ENCODE measurements around the gene CIRBP.

CIRBP gene

DNA sequence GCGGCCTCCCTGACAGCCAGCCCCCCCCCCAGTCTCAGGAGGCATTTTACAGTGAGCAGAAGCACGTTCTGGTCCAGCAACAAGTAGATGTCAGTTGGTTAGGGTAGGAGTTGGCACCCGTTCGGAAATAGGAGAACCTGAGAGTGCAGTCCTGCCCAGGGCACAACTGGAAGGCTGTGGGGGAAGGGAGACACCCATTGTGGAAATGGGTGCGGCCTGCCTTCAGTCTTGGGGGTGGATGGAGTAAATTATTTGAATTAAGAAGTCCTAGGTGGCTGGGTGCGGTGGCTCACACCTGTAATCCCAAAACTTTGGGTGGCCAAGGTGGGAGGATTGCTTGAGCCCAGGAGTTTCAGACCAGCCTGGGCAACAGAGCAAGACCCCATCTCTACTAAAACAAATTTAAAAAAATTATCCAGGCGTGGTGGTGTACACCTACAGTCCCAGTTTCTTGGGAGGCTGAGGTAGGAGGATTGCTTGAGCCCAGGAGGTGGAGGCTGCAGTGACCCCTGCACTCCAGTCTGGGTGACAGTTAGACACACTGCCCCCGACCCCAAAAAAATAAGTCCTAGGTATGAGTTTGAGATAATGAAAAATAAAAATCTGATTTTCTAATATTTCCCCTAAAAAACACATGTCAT lies 1.2 kb downstream of the CIRBP start:
- peak; percentile 40 for DNase-seq

DNA sequence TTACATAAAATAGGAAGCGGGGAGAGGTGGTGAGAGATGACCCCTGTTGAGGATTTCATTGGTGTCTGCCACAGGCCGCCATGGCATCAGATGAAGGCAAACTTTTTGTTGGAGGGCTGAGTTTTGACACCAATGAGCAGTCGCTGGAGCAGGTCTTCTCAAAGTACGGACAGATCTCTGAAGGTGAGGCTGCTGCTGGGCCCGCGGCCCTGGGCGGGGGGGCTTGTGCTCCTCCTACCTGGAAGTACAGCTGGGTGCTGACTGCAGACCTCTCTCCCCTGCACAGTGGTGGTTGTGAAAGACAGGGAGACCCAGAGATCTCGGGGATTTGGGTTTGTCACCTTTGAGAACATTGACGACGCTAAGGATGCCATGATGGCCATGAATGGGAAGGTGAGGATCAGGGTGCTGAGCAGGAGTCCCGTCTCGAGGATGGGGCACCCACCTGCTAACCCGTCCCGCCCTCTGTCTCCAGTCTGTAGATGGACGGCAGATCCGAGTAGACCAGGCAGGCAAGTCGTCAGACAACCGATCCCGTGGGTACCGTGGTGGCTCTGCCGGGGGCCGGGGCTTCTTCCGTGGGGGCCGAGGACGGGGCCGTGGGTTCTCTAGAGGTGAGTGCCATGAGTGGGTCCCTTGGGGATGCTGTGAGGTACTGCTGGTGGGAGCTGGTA lies 1.9 kb downstream of the CIRBP start:
- no peak for DNase-seq

DNA sequence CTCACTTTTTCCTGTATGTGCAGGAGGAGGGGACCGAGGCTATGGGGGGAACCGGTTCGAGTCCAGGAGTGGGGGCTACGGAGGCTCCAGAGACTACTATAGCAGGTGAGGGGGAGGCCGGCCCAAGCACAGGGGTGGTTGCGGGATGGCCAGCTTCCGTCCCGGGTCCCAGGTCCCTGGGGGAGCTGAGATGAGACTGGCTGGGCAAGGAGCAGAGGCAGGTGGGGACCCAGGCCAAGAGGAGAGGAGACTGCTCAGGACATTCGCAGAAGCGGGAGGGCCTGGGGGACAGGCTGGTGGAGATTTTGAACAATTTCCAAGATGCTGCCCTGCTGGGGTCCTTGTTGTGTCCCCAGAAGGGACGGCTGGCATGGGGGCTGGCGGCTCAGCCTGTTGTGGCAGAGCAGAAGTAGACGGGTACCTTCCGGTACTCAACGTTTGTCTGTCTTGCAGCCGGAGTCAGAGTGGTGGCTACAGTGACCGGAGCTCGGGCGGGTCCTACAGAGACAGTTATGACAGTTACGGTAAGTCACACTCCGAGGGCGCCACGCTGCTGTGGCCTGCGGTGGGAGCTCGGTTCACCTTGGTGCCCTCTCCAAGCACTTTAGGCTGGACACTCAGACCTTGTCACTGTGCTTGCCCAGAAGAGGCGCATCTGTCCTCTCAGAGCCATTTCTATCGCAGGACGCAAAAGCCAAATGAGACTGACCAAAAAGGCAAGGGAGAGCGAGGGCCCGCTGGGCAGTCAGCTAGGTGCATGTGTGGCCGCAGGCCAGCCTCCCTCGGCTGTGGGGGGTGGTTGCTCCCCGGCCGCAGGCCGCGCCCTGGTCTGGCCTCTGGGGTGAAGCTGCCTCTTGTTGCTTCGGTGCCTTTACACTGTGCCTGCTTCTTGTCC lies 2.6 kb downstream of the CIRBP start:
- DNase-seq = no peak

DNA sequence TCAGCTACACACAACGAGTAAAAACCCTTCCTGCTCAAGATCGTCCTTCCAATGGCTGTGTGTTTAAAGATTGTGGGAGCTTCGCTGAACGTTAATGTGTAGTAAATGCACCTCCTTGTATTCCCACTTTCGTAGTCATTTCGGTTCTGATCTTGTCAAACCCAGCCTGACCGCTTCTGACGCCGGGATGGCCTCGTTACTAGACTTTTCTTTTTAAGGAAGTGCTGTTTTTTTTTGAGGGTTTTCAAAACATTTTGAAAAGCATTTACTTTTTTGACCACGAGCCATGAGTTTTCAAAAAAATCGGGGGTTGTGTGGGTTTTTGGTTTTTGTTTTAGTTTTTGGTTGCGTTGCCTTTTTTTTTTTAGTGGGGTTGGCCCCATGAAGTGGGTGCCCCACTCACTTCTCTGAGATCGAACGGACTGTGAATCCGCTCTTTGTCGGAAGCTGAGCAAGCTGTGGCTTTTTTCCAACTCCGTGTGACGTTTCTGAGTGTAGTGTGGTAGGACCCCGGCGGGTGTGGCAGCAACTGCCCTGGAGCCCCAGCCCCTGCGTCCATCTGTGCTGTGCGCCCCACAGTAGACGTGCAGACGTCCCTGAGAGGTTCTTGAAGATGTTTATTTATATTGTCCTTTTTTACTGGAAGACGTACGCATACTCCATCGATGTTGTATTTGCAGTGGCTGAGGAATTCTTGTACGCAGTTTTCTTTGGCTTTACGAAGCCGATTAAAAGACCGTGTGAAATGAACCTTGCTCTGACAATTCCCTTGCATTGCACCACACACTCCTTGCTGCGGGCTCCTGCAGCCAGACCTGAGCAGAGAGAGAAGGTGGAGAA lies 3.5 kb downstream of the CIRBP start:
- no peak for DNase-seq

DNA sequence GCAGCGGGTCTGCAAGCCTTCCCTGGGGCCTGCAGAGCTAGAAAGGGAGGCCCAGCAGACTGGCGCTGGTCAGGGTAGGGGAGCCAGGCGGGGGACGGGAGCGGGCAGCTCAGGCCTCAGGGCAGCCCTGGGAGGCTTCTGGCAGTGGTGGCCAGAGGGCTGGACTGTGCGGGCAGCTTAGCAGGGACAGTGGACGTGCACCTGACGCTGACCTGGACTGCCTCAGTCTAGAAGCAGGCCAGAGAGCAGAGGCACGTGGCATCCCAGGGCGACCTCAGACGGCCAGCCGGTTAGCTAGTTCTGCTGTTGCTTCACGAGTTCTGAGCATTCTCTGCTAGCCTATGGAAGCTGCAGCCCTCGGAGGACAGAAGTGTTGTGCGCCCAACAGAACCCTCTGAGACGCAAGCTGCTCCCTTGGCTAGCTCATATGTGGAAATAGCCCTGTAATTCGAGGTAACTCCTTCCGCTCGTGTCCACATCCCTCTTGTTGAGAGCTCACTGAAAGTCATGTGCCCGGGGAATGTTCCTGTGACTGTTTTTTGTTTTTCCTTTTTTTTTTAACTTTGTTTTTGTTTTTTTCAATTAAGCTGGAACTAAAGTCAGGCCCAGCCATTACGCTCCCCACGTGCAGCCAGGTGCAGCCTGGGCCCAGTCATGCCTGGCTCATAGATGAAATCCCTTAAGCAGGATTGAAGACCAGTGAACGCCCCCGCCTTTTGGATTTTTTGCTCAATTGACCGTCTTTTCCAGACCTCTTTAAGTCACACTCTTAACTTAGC lies 4.3 kb downstream of the CIRBP start:
- DNase-seq = no peak

DNA sequence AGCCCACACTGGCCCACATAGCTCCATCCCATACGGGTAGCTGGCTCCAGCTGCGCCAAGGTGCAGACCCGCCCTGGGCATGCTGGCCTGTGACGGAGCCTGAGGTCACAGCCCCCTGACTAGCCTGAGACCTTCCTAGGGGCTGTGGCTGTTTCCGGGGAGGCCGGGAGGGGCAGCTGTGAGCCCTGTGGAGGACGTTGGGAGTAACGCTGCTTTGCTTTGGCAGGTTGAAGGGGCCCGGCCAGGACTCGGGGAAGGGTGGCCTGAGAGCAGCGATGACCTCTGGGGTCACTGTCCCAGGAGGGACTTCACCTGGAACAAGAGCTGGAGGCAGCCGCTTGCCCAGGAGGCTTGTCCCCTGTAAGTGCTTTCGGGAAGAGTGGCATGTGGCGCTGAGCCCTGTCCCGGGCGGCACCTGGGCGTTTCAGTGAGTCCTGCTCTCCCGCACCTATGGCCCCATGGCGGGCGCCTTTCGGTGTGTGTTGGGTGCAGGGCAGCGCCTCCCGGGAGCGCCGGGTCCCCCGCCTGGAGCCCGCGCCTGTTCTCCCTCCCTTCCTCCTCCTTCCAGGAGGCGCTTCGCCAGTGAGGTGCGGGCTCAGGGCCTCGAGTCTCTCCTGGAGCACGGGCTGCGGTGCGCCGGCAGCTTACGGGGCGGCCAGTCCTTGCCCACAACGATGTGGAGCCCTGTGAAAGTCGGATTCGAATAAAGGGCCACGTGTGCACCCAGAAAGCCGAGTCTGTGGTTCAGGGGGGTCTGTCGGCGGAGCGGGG lies 5.1 kb downstream of the CIRBP start:
- DNase-seq = no peak

DNA sequence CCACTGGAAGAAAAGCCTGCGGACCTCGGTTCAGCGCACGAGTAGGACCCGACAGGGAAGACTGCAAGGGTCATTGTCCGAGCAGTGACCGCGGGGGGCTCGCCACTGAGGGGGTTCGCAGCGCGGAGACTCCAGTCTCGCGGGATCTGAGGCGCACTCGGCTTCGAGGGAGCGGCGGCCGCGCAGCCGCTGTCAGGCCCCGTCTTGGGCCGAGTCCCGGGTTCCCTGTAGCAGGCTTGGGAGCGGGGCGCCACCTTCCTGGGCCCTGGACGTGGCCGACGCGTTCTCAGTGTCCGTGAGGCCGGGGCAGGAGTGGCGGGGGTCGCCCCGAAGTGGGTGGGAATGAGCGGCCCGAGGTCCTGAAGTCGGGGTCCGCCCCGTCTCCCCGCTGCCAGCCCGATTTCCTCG lies 5.7 kb downstream of the CIRBP start:
- DNase-seq = no peak

DNA sequence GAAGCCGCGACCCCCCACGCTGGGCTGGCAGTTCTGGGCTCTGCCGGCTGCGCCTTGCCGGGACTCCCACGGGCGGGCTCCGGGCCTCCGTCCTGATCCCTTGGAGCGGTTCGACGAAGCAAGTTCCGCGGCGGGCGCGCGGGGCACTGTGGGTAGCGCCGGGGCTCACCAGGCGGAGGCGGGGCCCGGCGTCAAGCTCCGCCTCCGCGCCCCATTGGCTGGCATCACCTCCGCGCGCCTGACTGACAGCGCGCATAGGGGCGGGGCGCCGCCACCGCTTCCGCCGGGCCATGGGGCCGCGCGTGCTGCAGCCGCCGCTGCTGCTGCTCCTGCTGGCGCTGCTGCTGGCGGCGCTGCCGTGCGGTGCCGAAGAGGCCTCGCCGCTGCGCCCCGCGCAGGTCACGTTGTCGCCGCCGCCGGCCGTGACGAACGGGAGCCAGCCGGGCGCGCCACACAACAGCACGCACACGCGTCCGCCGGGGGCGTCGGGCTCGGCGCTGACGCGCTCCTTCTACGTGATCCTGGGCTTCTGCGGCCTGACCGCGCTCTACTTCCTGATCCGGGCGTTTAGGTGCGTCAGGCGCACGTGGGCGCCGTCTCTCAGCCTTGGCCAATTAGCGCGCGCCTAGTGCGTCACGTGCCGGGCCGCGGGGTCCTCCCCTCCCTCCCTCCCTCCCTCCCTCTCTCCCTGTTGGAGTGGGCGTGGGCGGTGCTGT lies 6.3 kb downstream of the CIRBP start, which contains the start of gene FAM174C:
Gene FAM174C, plus strand, starts transcription at position 271 of the 716 bp plus-strand sequence. Its CDS starts 20 bp downstream, at position 291.
- peak; percentile 95 for DNase-seq

DNA sequence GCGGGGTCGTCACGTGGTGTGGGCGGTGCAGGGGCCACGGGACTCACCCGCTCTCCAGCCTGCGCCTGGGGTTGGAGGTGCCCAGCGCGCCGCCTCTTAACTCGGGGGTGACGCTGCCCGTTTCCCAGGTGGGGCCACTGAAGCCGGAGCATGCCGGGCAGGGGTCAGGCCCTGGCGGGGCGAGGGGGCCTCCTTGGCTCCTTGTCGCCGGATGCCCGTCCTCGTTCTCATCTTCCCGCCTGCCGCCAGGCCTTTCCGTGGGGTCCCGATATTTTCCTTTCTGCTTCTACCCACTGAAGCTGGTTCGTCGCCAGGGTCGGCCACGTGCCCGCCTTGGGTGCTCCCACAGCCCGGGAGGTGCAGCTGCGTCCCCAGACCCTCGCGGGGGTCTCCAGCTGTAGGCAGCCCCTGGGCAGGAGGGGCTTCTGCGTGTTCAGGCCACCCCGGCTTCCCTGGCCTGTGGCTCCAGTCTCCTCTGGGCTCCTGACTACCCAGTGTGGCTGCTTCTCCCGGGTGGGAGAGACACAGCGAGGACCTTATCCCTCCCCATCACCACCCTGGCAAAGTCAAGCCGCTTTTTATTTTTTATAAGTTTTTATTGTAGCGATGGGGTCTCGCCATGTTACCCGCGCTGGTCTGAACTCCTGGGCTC lies 7.0 kb downstream of the CIRBP start:
- DNase-seq = no peak

DNA sequence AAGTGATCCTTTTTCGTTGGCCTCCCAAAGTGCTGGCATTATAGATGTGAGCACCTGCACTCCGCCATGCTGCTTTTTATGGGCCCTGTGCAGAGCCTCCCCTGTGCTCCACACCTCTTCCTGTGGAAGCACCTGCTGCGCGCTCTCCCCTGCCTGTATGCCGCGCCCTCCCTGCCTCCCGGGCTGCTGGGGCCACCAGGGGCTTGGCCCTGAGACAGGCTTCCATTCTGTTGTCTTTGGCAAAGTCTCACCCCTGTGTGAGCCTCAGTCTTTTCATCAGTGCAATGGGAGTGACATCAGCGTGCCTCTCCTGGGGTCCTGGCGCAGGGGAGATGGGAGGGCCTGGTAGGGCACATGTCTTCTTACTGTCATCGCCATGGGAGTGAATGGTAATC lies 7.5 kb downstream of the CIRBP start:
- DNase-seq = peak; percentile 58

DNA sequence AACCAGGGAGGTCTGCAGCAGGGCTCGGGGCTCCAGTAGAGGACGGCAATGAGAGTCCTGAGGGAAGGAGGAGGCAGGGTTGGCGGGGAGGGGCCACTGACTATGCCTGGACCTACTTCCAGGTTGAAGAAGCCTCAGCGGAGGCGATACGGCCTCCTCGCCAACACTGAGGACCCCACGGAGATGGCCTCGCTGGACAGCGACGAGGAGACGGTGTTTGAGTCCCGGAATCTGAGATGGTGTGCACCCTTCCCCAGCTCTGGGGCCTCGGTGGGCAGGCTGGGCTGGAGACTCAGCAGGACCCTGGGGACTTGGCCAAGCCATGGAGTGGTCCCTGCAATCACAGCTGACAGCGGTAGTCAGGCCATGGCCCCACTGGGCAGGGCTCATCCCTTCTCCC lies 7.9 kb downstream of the CIRBP start:
- DNase-seq = no peak

DNA sequence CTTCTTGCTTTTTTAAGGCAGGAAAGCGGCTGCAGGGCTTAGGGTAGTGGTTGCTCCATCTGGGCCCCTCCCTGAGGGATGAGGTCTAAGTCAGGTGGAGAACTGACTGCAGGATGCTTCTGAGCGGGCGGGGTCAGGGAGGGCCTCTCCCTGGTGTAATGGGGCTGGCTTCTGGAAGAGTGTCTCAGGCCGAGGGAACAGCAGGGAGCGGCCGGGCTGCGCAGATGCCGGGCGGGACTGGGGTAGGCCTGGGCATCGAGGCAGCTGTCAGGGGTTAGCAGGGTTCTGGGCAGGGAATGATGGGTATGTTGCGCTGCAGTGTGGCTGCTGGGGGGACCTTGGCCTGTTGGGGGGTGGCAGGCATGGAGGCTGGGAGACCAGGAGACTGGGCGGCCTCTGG lies 8.9 kb downstream of the CIRBP start:
- no peak for DNase-seq

DNA sequence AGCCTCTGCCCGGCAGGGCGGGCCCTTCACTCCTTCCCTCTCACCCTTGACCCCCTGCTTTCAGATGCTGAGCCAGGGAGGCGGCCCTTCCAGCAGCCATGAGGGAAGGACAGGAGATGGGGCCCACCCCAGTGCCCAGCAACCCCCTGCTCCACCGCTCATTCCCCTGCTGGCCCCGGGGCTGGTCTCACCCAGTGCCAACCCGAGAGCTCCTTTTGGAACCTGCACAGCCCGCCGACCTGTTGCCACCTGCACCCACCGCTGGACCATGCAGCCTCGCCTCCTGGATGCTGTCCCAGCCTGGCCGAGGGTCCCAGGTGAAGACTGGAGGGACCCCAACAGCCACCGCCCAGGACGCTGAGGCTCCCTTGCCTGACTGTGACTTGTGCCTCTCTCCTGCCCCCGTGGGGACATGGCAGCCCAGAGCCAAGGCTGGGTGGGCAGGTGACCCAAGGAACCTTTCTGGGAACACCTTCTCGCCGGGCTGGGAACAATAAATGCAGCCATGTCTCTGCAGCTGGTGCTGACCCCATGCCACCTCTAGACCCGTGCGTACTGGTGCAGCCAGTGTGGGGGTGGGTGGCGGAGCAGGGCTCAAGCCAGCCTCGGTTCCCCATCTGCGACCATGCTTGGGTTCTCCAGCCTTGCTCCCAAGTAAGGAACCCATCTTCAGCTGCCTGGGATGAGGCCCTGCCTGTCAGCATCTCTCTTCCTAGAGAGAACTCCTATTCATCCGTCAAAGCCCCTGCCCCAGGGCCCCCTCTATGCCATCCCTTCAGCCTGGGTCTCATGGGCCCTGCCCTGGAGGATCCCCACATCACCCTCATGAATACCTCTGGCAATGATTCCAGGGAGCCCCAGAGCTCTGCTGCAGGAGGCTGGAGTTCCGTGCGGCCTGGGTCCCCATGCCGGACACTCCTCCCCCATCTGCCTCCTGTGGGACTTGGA lies 9.9 kb downstream of the CIRBP start:
- no peak for DNase-seq

DNA sequence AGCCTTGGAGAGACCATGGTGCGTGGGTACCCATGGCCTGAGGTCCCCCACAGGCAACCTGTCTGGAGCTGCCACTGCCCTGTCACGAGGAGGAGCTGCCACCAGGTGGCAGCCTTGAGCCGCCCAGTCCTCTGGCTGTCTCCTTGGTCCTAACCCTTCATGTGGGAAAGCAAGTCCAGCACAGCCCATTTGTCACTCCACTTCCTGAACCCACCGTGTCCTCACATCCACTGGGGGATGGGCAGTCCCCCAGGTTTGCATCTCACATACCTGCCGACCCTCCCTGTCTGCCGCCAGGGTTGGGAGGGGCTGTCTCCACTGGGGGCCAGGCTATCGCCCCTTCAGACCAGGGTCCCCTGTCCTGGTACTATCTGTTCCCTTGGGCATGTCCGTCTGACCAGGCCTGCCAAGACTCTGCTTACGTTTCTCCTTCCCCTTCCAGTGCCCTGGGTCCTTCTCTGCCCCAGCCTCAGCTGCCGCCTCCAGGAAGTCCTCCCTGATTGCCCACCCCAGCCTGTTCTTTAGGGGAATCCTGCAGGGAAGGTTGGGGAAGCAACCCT lies 10.7 kb downstream of the CIRBP start:
- DNase-seq = peak; percentile 78

DNA sequence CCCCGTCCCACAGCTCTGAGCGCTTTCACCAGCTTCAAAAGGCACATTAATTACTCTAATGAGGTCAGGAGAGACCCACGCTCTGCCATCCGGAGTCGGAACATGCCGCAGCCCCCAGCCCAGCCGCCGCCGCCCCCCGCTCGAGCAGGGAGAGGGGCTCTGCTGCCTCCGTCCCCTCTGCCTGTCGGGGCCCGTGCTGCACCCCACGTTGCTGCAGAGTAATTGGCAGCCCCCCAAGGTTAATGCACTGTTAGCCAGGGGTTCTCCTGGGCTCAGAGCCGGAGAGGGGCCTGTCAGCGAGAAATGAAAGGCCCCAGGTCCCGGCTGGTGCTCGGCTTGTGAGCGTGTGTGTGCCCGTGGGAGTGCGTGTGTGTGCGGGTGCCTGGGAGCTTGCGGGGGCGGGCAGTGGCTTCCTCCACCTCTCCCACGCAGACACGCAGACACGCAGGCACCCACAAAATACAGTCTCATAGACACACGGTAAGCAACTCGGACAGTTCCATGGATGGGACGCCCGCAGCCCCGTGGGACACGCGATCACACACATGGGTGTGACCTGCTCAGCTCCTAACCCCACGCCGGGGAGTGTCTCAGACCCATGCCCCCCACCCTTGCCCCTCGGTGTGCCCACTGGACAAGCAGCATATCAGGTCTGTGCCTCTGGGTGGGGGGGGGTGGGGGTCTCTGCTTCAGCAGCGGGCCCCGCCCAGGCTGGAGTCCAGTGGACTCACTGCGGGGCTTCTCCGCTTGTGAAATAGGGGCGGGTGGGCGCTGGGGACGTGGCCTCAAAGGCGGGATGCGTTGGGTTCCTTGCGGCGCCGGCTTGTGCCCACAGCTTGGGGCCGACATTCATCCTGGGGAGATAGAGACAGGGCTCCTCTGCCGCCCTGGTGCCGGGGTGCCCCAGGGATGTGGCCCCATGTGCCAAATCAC lies 11.8 kb downstream of the CIRBP start:
- DNase-seq = no peak

DNA sequence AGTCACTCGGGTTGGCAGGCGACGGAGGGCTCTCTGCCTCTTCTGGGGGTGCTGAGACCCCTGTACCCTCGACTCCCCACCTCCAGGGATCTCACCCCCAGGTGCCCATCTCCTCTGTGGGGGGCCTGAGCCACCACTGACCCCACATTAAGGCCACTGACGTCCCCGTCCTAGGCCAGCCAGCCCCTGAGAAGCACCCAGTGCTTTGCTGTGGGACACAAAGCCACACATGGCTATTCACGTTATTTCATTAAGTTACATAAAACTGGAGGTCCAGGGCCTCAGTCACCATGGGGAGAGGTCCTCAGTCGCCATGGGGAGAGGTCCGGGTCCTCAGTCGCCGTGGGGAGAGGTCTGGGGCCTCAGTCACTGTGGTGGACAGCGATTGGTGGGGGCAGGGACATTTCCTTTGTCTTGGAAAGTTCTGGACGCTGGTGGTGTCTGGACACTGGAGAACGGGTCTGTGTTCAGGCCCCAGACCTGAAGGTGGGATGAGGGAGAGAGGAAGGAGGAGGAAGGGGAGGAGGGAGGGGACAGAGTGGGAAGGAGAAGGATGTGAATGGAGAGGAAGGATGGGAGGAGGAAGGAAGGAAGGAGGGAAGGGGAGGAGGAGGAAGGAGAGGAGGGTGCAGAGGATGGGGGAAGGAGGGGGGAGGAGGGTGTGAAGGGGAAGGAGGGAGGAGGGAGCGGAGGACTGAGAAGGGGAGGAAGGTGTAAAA lies 12.6 kb downstream of the CIRBP start:
- no peak for DNase-seq

All from activated naive CD4-positive, alpha-beta T cell treated with anti-CD3 and anti-CD28 coated beads, Interleukin-2, amount 50 U/mL, for 16 hours (primary cell).